ENCODE measurements around the gene DDX55. TPM values are rescaled to one million over a fixed set of nuclear protein-coding genes. Genes with fewer than 3 reads are reported as not detected.

The DDX55 gene
- total and polyA plus RNA-seq, 2 of the 13 experiments (the other 11 are each of a cell fraction or from before 2014, with no cell fraction given), result 22.2 to 37.0 TPM

GRCh38 chr12:123571343-123571813 lies 30.5 kb upstream of the DDX55 start:
- H2AFZ ChIP-seq (ENCODE audit: low read length), result no peak overlapping the region
- peak; percentile 91 for FAIRE-seq
- peak; percentile 99 for TF ChIP-seq ZNF12 (CRISPR knock-in tag; IDR thresholded peaks at IDR 0.05)
- peak; percentile 14; the same call in 1 of the 2 replicates for TF ChIP-seq ZFP90 (CRISPR knock-in tag; IDR thresholded peaks at IDR 0.05; ENCODE audit: borderline replicate concordance)
- peak; percentile 63; the same call in 1 of the 2 replicates for TF ChIP-seq CREM (IDR thresholded peaks at IDR 0.05)
- TF ChIP-seq CREM (CRISPR knock-in tag; IDR thresholded peaks at IDR 0.05), result no peak
- 0 out of 2 replicates have a peak, but pooled peaks have one; percentile 4 for TF ChIP-seq ZNF777 (CRISPR knock-in tag; IDR thresholded peaks at IDR 0.05)
- TF ChIP-seq HNRNPH1 (optimal IDR thresholded peaks at IDR 0.05; ENCODE audit: low read depth, low read length), result no peak
- TF ChIP-seq USF2 (IDR thresholded peaks at IDR 0.05; ENCODE audit: low read depth, low read length), result peak; percentile 79
- peak; percentile 96; the same call in 1 of the 2 replicates for TF ChIP-seq USF2 (CRISPR knock-in tag; IDR thresholded peaks at IDR 0.05; ENCODE audit: borderline replicate concordance)
- TF ChIP-seq ZNF124 (CRISPR knock-in tag; IDR thresholded peaks at IDR 0.05), result no peak
- no peak for TF ChIP-seq HDAC2 (CRISPR knock-in tag; IDR thresholded peaks at IDR 0.05)
- TF ChIP-seq ZNF614 (CRISPR knock-in tag; IDR thresholded peaks at IDR 0.05; ENCODE audit: borderline replicate concordance), result peak; percentile 51; the same call in 1 of the 2 replicates
- TF ChIP-seq ATF7 (IDR thresholded peaks at IDR 0.05), result no peak
- TF ChIP-seq ATF7 (CRISPR knock-in tag; IDR thresholded peaks at IDR 0.05), result no peak
- peak; percentile 27; the same call in 1 of the 2 replicates for TF ChIP-seq CEBPG (CRISPR knock-in tag; IDR thresholded peaks at IDR 0.05)
- no peak for TF ChIP-seq ZNF317 (CRISPR knock-in tag; IDR thresholded peaks at IDR 0.05)
- TF ChIP-seq THAP11 (CRISPR knock-in tag; IDR thresholded peaks at IDR 0.05), result peak; percentile 98
- peak; percentile 72 for TF ChIP-seq SAP130 (CRISPR knock-in tag; IDR thresholded peaks at IDR 0.05; ENCODE audit: low read depth)
- TF ChIP-seq HOXA5 (CRISPR knock-in tag; IDR thresholded peaks at IDR 0.05), result no peak

More at GRCh38 chr12:123571343-123571813, 30.5 kb upstream of the DDX55 start:
- ChIA-PET POLR2A (interaction anchor here (0.6 to 2.2 kb wide), 8 partner anchors 8 to 339 kb away, joined by 3 to 13 read pairs (median 4); partner anchors contain the start of genes ATP6V0A2, MPHOSPH9 and MTRFR), CTCF (ENCODE audit: low intra/inter-chr PET ratio, low total read pairs) (no interaction called here)
- in situ Hi-C loops (cut with HindIII; ENCODE audit: extremely low pct_ligation_motif_present, low pct_unique_long_range_greater_than_20kb), result no loop called here
- BruUV-seq (replicated peaks), result no TSS peak
- H3K79me2 ChIP-seq (ENCODE audit: insufficient read depth, low read length), result no peaks in the 10 kb centered on the region
- no peak overlapping the region for H3K27ac ChIP-seq (ENCODE audit: extremely low read length, insufficient read depth, low read length)
- no peaks in the 10 kb centered on the region; a peak in 1 of 5 replicates for H3K27me3 ChIP-seq (ENCODE audit: control insufficient read depth in 1 of 2, insufficient read depth in 2 of 2, low read length in 2 of 2)
- no peaks in the 10 kb centered on the region for H3K9me3 ChIP-seq (ENCODE audit: low read length)
- H3K4me2 ChIP-seq (ENCODE audit: low read depth, low read length), result peak overlapping the region; percentile 72
- 1% methylated on average over 4 of the region's 4 CpGs for WGBS (ENCODE audit: low lambda C conversion rate)
- H4K20me1 ChIP-seq (ENCODE audit: insufficient read depth, low read length), result no peaks in the 10 kb centered on the region
- H3K9ac ChIP-seq (ENCODE audit: insufficient read depth, low read depth, low read length), result 0 out of 2 replicates have a peak overlapping the region, but pooled peaks have one; percentile 1
- no peaks in the 10 kb centered on the region for H3K36me3 ChIP-seq (replicated peaks in 1 of 2; ENCODE audit: control insufficient read depth in 1 of 2, insufficient read depth in 2 of 2, low read length in 2 of 2)
- DNase-seq (ENCODE audit: low spot score) (peak; percentile 56), ATAC-seq (peak; percentile 93)
- peak overlapping the region; percentile 37 to 56 (median 38); a peak in 5 of 6 replicates for H3K4me3 ChIP-seq (replicated peaks in 1 of 3; ENCODE audit: insufficient read depth in 1 of 3, low read depth in 2 of 3, low read length in 3 of 3)
- peaks cover 29% of the 10 kb centered on the region for H3K4me1 ChIP-seq (ENCODE audit: insufficient read depth, low read length)
- intact Hi-C loops (cut with micrococcal nuclease; ENCODE audit: unreplicated experiment), result loop anchor here (2.0 kb wide), 1 partner anchor 37 kb away; no protein-coding TSS in a partner anchor

Data from HepG2 (cell line).